ENCODE data around the gene DARS2. TPM values are rescaled to one million over a fixed set of nuclear protein-coding genes. Genes with fewer than 3 reads are reported as not detected.
"Not testable (repeated sequence)": the region's sequence is repeated elsewhere in the genome, so short reads cannot be mapped to it uniquely, and the experiment has no call there.

DARS2 gene
- total RNA-seq, 1 experiment from 2014 or later, result 39.3 TPM

DNA sequence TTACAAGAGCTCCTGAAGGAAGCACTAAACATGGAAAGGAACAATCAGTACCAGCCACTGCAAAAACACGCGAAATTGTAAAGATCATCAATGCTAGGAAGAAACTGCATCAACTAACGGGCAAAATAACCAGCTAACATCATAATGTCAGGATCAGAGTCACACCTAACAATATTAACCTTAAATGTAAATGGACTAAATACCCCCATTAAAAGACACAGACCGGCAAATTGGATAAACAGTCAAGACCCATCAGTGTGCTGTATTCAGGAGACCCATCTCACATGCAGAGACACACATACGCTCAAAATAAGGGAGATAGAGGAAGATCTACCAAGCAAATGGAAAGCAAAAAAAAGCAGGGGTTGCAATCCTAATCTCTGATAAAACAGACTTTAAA is 10.8 kb upstream of the DARS2 start:
- not testable (repeated sequence) for H3K9ac ChIP-seq (ENCODE audit: low read length); H3K4me3 ChIP-seq (ENCODE audit: low read length); H3K27ac ChIP-seq (ENCODE audit: low read length); DNase-seq; H2AFZ ChIP-seq (ENCODE audit: low read length); H3K9me3 ChIP-seq (ENCODE audit: low read length); H3K9me2 ChIP-seq (replicated peaks; ENCODE audit: insufficient read depth, low read length); H3K27me3 ChIP-seq (ENCODE audit: low read length); H4K20me1 ChIP-seq (ENCODE audit: insufficient read depth, low read depth, low read length); H3K4me2 ChIP-seq (ENCODE audit: low read depth, low read length, poor library complexity, severe bottlenecking); H3K4me1 ChIP-seq (ENCODE audit: low read length)
- Histone ChIP-seq H3K36me3 (ENCODE audit: insufficient read depth, low read length) (peaks cover 19% of the 10 kb centered on the region), H3K79me2 (ENCODE audit: low read length) (peaks cover 79% of the 10 kb centered on the region)

DNA sequence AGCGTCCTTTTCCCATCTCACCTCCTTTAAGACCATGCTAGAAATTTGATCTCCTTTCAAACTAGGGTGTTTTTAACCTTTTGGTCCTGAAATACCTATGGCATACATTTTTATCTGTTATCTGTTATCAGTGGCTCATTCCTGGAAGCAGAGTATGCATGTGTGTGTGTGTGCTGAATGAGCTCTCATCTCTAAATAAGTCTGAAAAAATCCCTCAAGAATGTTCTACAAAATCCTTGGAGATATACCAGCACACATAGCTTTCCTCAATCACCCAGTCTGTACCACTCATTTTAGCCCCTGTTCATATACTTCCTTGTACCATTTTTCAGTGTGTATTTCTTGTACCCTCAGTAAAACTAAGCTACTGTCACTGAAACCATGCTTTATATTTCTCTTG is 6.0 kb upstream of the DARS2 start:
- Histone ChIP-seq H3K4me3 (ENCODE audit: low read length) (no peak overlapping the region), H4K20me1 (ENCODE audit: insufficient read depth, low read depth, low read length) (no peaks in the 10 kb centered on the region; the same call in 1 of the 2 replicates), H3K4me2 (ENCODE audit: low read depth, low read length, poor library complexity, severe bottlenecking) (no peak overlapping the region), H3K9ac (ENCODE audit: low read length) (no peak overlapping the region), H3K9me2 (replicated peaks; ENCODE audit: insufficient read depth, low read length) (no peaks in the 10 kb centered on the region), H3K36me3 (ENCODE audit: insufficient read depth, low read length) (peaks cover 36% of the 10 kb centered on the region), H3K9me3 (ENCODE audit: low read length) (no peaks in the 10 kb centered on the region), H2AFZ (ENCODE audit: low read length) (no peak overlapping the region), H3K27me3 (ENCODE audit: low read length) (no peaks in the 10 kb centered on the region), H3K4me1 (ENCODE audit: low read length) (peaks cover 12% of the 10 kb centered on the region), H3K27ac (ENCODE audit: low read length) (no peak overlapping the region), H3K79me2 (ENCODE audit: low read length) (peaks cover 89% of the 10 kb centered on the region)
- DNase-seq, result no peak

DNA sequence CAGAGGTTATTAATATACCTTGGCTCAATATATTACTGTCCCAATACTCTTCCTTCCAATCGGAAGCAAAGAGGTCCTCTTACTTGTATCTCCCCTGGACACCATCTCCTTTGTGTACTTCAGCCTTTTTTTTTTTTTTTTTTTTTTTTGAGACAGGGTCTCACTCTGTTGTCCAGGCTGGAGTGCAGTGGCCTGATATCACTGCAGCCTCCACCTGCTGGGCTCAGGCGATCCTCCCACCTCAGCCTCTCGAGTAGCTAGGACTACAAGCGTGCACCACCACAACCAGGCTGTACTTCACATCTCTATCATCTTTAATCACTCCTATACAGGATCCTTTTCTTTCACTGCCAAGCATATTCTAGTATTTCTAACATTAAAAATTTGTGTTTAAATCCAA is 2.8 kb upstream of the DARS2 start:
- H3K27me3 ChIP-seq (ENCODE audit: low read length), result no peaks in the 10 kb centered on the region
- no peak overlapping the region for H3K9ac ChIP-seq (ENCODE audit: low read length)
- H3K36me3 ChIP-seq (ENCODE audit: insufficient read depth, low read length), result peaks cover 36% of the 10 kb centered on the region

DNA sequence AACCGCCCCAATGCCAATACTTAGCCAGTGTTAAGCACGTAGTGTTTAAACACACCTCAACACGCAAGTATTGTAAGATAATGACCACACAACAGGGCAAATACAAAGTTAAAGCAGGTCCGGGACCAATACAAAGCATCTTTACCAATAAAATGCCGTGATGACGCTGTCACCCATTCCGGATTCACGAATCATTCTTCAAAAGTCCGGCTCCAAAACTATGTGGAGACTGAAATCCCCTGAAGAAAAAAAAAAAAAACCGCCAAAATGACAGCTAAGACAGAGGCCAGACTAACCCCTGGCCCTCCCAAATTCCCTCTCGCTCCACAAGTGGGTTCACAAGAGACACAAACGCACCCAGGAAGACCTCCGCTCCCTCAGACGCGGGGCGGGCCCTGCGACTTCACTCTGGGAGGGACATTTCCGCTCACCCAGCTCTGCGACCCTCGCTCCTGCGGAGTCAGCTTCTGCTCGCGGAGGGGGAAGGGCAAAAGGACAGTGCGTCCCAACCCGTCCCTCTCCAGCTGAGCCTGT is 625 bp upstream of the DARS2 start:
- Histone ChIP-seq H3K9me2 (replicated peaks; ENCODE audit: insufficient read depth, low read length) (no peaks in the 10 kb centered on the region), H3K4me2 (ENCODE audit: low read depth, low read length, poor library complexity, severe bottlenecking) (peak overlapping the region; percentile 86), H3K79me2 (ENCODE audit: low read length) (peaks cover 69% of the 10 kb centered on the region), H4K20me1 (ENCODE audit: insufficient read depth, low read depth, low read length) (no peaks in the 10 kb centered on the region; the same call in 1 of the 2 replicates), H3K27me3 (ENCODE audit: low read length) (no peaks in the 10 kb centered on the region), H3K4me1 (ENCODE audit: low read length) (peaks cover 16% of the 10 kb centered on the region), H3K9me3 (ENCODE audit: low read length) (no peaks in the 10 kb centered on the region), H2AFZ (ENCODE audit: low read length) (peak overlapping the region; percentile 69; the same call in 1 of the 2 replicates), H3K4me3 (ENCODE audit: low read length) (peak overlapping the region; percentile 76), H3K9ac (ENCODE audit: low read length) (peak overlapping the region; percentile 75), H3K36me3 (ENCODE audit: insufficient read depth, low read length) (peaks cover 28% of the 10 kb centered on the region), H3K27ac (ENCODE audit: low read length) (peak overlapping the region; percentile 81)
- DNase-seq, result no peak

More for the DNA sequence above, 2.8 kb upstream of the DARS2 start:
- H3K79me2 ChIP-seq (ENCODE audit: low read length), result peaks cover 80% of the 10 kb centered on the region
- no peaks in the 10 kb centered on the region; the same call in 1 of the 2 replicates for H4K20me1 ChIP-seq (ENCODE audit: insufficient read depth, low read depth, low read length)
- no peaks in the 10 kb centered on the region for H3K9me3 ChIP-seq (ENCODE audit: low read length)
- no peak overlapping the region for H3K4me3 ChIP-seq (ENCODE audit: low read length)
- H2AFZ ChIP-seq (ENCODE audit: low read length), result no peak overlapping the region
- no peak for DNase-seq
- peak overlapping the region; percentile 86 for H3K4me2 ChIP-seq (ENCODE audit: low read depth, low read length, poor library complexity, severe bottlenecking)
- no peaks in the 10 kb centered on the region for H3K9me2 ChIP-seq (replicated peaks; ENCODE audit: insufficient read depth, low read length)
- H3K27ac ChIP-seq (ENCODE audit: low read length), result no peak overlapping the region
- peaks cover 16% of the 10 kb centered on the region for H3K4me1 ChIP-seq (ENCODE audit: low read length)

DNA sequence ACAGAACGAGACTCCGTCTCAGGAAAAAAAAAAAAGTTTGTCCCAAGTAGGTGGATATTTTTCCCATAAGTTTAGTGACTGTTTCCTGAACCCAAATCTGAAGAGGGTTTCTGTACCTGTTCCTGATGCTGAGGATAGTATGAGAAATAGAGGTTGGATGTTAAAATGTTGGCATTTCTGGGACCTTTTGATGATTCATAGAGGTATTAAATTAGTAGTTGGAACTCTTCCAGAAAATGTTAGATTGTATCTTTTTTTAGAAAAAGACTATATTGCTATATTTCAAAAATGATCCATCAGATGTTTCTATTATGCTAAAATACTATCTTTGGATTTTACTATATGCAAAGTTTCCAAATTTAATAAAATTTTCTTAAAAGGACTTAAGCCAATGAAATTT is 3.1 kb downstream of the DARS2 start:
- no peak for DNase-seq
- no peak overlapping the region for H3K4me2 ChIP-seq (ENCODE audit: low read depth, low read length, poor library complexity, severe bottlenecking)
- H3K36me3 ChIP-seq (ENCODE audit: insufficient read depth, low read length), result peaks cover 7% of the 10 kb centered on the region; the same call in 1 of the 2 replicates
- H3K4me3 ChIP-seq (ENCODE audit: low read length), result no peak overlapping the region
- H3K4me1 ChIP-seq (ENCODE audit: low read length), result peaks cover 10% of the 10 kb centered on the region
- no peak overlapping the region for H2AFZ ChIP-seq (ENCODE audit: low read length)
- H3K79me2 ChIP-seq (ENCODE audit: low read length), result peaks cover 33% of the 10 kb centered on the region
- no peaks in the 10 kb centered on the region for H3K9me2 ChIP-seq (replicated peaks; ENCODE audit: insufficient read depth, low read length)
- no peaks in the 10 kb centered on the region; the same call in 1 of the 2 replicates for H4K20me1 ChIP-seq (ENCODE audit: insufficient read depth, low read depth, low read length)
- no peak overlapping the region for H3K9ac ChIP-seq (ENCODE audit: low read length)
- no peaks in the 10 kb centered on the region for H3K27me3 ChIP-seq (ENCODE audit: low read length)
- H3K27ac ChIP-seq (ENCODE audit: low read length), result no peak overlapping the region
- no peaks in the 10 kb centered on the region for H3K9me3 ChIP-seq (ENCODE audit: low read length)

DNA sequence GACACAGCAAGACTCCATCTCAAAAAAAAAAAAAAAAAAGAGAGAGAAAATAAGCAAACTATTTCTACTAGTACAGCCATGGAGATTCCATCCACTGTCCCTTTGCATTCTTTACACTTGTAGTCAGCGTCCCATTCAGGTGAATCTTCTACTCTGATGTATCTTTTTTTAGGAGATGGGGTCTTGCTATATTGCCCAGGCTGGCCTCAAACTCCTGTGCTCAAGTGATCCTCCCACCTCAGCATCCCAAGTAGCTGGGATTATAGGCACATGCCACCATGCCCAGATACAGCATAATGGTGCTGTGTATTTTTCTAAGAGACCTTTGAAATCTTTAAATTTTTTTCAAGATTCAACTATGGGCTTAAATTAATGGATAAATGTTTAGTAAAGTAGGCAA is 8.3 kb downstream of the DARS2 start:
- no peaks in the 10 kb centered on the region; the same call in 1 of the 2 replicates for H3K79me2 ChIP-seq (ENCODE audit: low read length)
- no peaks in the 10 kb centered on the region for H3K27me3 ChIP-seq (ENCODE audit: low read length)
- no peaks in the 10 kb centered on the region for H3K4me1 ChIP-seq (ENCODE audit: low read length)
- H3K36me3 ChIP-seq (ENCODE audit: insufficient read depth, low read length), result peaks cover 26% of the 10 kb centered on the region
- no peaks in the 10 kb centered on the region for H3K9me3 ChIP-seq (ENCODE audit: low read length)
- no peaks in the 10 kb centered on the region for H4K20me1 ChIP-seq (ENCODE audit: insufficient read depth, low read depth, low read length)
- H3K4me2 ChIP-seq (ENCODE audit: low read depth, low read length, poor library complexity, severe bottlenecking), result no peak overlapping the region
- no peak overlapping the region for H3K27ac ChIP-seq (ENCODE audit: low read length)
- H3K4me3 ChIP-seq (ENCODE audit: low read length), result no peak overlapping the region
- H3K9me2 ChIP-seq (replicated peaks; ENCODE audit: insufficient read depth, low read length), result no peaks in the 10 kb centered on the region
- H3K9ac ChIP-seq (ENCODE audit: low read length), result no peak overlapping the region
- H2AFZ ChIP-seq (ENCODE audit: low read length), result no peak overlapping the region
- no peak for DNase-seq

DNA sequence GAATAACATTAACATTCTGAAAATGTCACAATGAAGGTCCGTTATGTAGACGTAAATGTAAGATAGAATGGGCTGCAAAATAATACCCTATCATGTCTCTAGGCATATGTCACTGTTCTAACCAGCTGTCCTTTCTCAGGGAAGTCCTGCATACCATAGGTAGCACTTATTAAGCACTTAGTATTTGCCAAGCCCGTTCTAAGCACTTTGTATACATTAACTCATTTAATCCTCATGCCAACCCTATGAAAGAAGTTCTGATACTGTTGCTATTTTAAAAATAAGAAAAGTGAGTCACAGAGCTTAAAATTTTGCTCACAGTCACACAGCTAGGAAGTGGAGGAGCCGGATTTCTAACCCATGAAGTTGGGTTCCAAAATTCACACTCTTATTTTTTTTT is 27.6 kb downstream of the DARS2 start:
- Histone ChIP-seq H3K27me3 (ENCODE audit: low read length) (no peaks in the 10 kb centered on the region), H3K9me3 (ENCODE audit: low read length) (no peaks in the 10 kb centered on the region), H2AFZ (ENCODE audit: low read length) (no peak overlapping the region), H3K36me3 (ENCODE audit: insufficient read depth, low read length) (peaks cover 19% of the 10 kb centered on the region), H3K9me2 (replicated peaks; ENCODE audit: insufficient read depth, low read length) (no peaks in the 10 kb centered on the region), H4K20me1 (ENCODE audit: insufficient read depth, low read depth, low read length) (no peaks in the 10 kb centered on the region), H3K4me1 (ENCODE audit: low read length) (no peaks in the 10 kb centered on the region), H3K4me2 (ENCODE audit: low read depth, low read length, poor library complexity, severe bottlenecking) (no peak overlapping the region), H3K4me3 (ENCODE audit: low read length) (no peak overlapping the region), H3K79me2 (ENCODE audit: low read length) (no peaks in the 10 kb centered on the region), H3K9ac (ENCODE audit: low read length) (no peak overlapping the region), H3K27ac (ENCODE audit: low read length) (no peak overlapping the region)
- no peak for DNase-seq

DNA sequence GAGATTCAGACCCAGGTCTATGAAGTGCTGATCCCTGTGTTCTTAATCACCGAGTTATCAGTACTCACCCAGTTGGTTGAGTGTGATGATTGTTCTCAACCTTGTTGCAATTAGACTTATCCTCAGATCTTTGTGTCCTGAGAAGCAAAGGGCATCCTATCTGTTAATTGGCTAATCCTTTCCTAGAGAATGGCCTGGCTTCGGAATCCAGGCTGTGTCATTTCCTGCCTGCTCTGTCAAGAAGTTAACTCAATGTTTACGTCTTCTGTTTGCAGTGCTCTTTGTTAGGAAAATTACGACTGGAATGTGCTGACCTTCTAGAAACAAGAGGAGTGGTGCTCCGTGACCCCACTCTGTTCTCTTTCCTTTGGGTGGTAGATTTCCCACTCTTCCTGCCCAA is 28.6 kb downstream of the DARS2 start:
- Histone ChIP-seq H2AFZ (ENCODE audit: low read length) (no peak overlapping the region), H4K20me1 (ENCODE audit: insufficient read depth, low read depth, low read length) (no peaks in the 10 kb centered on the region), H3K9ac (ENCODE audit: low read length) (no peak overlapping the region), H3K27me3 (ENCODE audit: low read length) (no peaks in the 10 kb centered on the region), H3K36me3 (ENCODE audit: insufficient read depth, low read length) (peaks cover 19% of the 10 kb centered on the region), H3K4me2 (ENCODE audit: low read depth, low read length, poor library complexity, severe bottlenecking) (no peak overlapping the region), H3K4me1 (ENCODE audit: low read length) (no peaks in the 10 kb centered on the region), H3K4me3 (ENCODE audit: low read length) (no peak overlapping the region), H3K79me2 (ENCODE audit: low read length) (no peaks in the 10 kb centered on the region), H3K9me2 (replicated peaks; ENCODE audit: insufficient read depth, low read length) (no peaks in the 10 kb centered on the region), H3K27ac (ENCODE audit: low read length) (no peak overlapping the region), H3K9me3 (ENCODE audit: low read length) (no peaks in the 10 kb centered on the region)
- no peak for DNase-seq

All from Karpas-422 (cell line).